ENCODE measurements around the gene TRPM6. TPM values are rescaled to one million over a fixed set of nuclear protein-coding genes. Genes with fewer than 3 reads are reported as not detected.

The TRPM6 gene
- total RNA-seq, 1 donor from 2014 or later = not detected

DNA sequence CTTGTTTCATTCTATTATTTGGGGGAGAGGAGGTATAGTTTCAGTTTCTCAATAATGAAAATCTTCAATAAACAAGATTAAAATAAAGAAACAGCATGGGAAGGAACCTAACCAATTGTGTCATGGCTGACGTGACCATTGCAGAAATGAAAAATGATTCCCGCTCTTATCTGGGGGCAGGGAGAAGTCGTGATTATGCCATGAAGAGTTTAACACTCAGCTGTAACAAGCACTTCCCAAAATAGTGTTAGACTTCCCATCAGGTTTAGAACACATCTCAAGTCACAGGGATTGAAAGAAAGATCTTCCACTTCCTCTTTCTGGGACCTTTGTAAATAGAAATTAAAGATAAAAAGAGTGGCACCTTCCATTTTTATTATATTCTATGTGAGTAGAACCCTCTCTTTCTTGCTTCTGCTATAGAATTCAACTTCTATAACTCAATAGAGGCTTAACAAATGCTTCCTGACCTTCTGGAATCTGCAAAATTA is 122.2 kb downstream of the TRPM6 start:
- Mint-ChIP-seq H3K4me3 (no peak overlapping the region), H3K27me3 (ENCODE audit: low read depth) (peaks cover 8% of the 10 kb centered on the region), H3K36me3 (ENCODE audit: low read depth) (no peaks in the 10 kb centered on the region), H3K4me1 (no peaks in the 10 kb centered on the region), H3K27ac (ENCODE audit: unreplicated experiment) (no peak overlapping the region), H3K9me3 (no peaks in the 10 kb centered on the region)
- TF ChIP-seq, protein P1, sequence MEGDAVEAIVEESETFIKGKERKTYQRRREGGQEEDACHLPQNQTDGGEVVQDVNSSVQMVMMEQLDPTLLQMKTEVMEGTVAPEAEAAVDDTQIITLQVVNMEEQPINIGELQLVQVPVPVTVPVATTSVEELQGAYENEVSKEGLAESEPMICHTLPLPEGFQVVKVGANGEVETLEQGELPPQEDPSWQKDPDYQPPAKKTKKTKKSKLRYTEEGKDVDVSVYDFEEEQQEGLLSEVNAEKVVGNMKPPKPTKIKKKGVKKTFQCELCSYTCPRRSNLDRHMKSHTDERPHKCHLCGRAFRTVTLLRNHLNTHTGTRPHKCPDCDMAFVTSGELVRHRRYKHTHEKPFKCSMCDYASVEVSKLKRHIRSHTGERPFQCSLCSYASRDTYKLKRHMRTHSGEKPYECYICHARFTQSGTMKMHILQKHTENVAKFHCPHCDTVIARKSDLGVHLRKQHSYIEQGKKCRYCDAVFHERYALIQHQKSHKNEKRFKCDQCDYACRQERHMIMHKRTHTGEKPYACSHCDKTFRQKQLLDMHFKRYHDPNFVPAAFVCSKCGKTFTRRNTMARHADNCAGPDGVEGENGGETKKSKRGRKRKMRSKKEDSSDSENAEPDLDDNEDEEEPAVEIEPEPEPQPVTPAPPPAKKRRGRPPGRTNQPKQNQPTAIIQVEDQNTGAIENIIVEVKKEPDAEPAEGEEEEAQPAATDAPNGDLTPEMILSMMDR (conservative IDR thresholded peaks at IDR 0.05) = no peak
- no peak for DNase-seq (ENCODE audit: low read depth, low spot score)

DNA sequence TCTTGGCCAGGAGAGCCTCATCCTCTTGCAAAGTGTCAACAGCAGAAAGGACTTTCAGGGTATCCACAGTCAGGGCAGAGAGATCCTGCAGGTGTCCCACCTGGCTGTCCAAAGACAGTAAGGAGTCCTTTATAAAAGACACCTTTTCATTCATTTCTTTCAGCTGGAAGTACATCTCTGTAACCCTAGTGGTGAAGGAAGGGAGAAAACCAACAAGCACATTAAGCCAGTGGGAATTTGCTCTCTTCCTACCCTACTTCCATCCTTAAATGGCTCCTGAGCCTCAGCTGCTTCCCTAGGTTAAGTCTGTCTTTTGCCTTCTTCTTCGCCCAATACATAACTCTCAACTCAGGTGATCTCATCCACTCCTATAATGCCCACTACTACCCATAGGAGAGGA is 124.8 kb downstream of the TRPM6 start:
- no peak overlapping the region for H3K27ac Mint-ChIP-seq (ENCODE audit: unreplicated experiment)
- peaks cover 2% of the 10 kb centered on the region for H3K27me3 Mint-ChIP-seq (ENCODE audit: low read depth)
- no peaks in the 10 kb centered on the region for H3K9me3 Mint-ChIP-seq
- no peak overlapping the region for H3K4me3 Mint-ChIP-seq
- H3K4me1 Mint-ChIP-seq = no peaks in the 10 kb centered on the region
- no peak for DNase-seq (ENCODE audit: low read depth, low spot score)
- no peaks in the 10 kb centered on the region for H3K36me3 Mint-ChIP-seq (ENCODE audit: low read depth)
- TF ChIP-seq, protein P1 (conservative IDR thresholded peaks at IDR 0.05) = no peak

DNA sequence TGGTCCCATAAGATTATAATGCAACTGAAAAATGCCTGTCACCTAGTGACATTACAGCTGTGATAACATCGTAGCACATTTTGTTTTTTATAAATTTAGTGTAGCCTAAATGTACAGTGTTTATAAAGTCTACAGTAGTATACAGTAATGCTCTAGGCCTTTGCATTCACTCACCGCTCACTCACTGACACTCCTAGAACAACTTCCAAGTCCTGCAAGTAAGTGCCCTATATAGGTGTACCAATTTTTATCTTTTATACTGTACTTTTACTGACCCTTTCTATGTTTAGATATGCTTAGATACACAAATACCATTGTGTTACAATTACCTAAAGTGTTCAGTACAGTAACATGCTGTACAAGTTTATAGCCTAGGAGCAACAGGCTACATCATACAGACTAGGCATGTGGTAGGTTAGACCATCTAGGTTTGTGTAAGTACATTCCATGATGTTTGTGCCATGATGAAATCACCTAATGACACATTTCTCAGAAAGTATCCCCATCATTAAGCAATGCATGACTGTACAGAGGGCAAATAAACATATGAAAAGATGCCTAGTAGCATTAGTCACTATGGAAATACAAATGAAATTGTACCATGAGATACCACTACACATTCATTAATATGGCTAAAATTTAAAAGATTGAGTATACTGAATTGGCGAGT is 127.6 kb downstream of the TRPM6 start:
- Mint-ChIP-seq H3K9me3 (no peaks in the 10 kb centered on the region), H3K4me1 (no peaks in the 10 kb centered on the region), H3K27me3 (ENCODE audit: low read depth) (peaks cover 2% of the 10 kb centered on the region), H3K36me3 (ENCODE audit: low read depth) (no peaks in the 10 kb centered on the region), H3K4me3 (no peak overlapping the region), H3K27ac (ENCODE audit: unreplicated experiment) (no peak overlapping the region)
- DNase-seq (ENCODE audit: low read depth, low spot score) = no peak
- TF ChIP-seq, protein P1 (conservative IDR thresholded peaks at IDR 0.05) = no peak

DNA sequence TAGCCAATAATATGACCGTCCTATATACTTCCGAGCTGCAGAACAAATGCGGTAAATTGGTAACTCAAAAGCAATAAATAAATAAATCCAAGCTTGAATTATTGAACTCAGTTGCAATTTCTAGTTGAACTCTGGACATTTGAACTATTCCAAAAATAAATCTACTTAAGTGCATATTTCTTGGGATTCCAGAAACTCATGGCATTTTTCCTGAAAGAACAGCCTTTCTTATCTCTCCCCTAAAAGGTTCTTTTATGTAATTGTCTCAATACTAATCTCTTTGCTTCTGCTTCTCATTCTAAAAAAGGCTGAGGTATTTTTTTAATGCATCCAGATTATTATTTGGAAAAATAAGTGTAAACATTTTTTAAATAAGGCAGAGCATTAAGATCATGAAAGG is 131.7 kb downstream of the TRPM6 start:
- DNase-seq (ENCODE audit: low read depth, low spot score) = no peak
- no peak overlapping the region for H3K27ac Mint-ChIP-seq (ENCODE audit: unreplicated experiment)
- TF ChIP-seq, protein P1 (conservative IDR thresholded peaks at IDR 0.05) = no peak
- H3K4me3 Mint-ChIP-seq = no peak overlapping the region
- no peaks in the 10 kb centered on the region for H3K36me3 Mint-ChIP-seq (ENCODE audit: low read depth)
- H3K27me3 Mint-ChIP-seq (ENCODE audit: low read depth) = no peaks in the 10 kb centered on the region
- H3K9me3 Mint-ChIP-seq = no peaks in the 10 kb centered on the region
- H3K4me1 Mint-ChIP-seq = no peaks in the 10 kb centered on the region

DNA sequence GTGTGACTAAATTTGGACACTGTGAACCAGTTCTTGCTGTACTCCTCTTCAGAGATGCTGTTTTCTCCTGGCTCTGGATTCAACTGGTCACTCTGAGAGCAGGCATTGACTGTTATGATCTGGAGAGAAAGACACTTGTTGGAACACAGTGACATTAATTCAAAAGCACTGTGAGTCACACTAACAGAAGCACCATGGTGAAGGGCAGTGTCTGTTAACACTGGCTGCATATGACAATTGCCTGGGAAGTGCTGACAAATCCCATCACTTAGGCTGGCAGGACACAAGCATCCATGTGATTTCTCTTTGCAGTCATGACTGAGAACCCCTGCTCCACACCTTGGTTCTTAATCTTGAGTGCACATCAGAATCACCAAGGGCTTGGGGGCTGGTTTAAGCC is 132.4 kb downstream of the TRPM6 start:
- Mint-ChIP-seq H3K4me1 (no peaks in the 10 kb centered on the region), H3K36me3 (ENCODE audit: low read depth) (no peaks in the 10 kb centered on the region), H3K4me3 (no peak overlapping the region), H3K9me3 (no peaks in the 10 kb centered on the region), H3K27ac (ENCODE audit: unreplicated experiment) (no peak overlapping the region), H3K27me3 (ENCODE audit: low read depth) (no peaks in the 10 kb centered on the region)
- no peak for DNase-seq (ENCODE audit: low read depth, low spot score)
- TF ChIP-seq, protein P1 (conservative IDR thresholded peaks at IDR 0.05) = no peak
